Thyroid gland (tissue), 4 donors: Measurements from ENCODE around the gene MACF1. TPM values are rescaled to one million over a fixed set of nuclear protein-coding genes. Genes with fewer than 3 reads are reported as not detected.

Experiments
- DNase-seq, 2 donors: peaks; one replicate each; pipeline ENCODE4 v3.0.0-alpha.2; 2019
- H3K27ac ChIP-seq, 3 donors: fragments of 200-600 bp; sonication (generic); 1 replicate in 2 of 3; 2 replicates in 1 of 3; pipeline ENCODE4 v1.5.1; 2016 to 2019; ENCODE audit warnings: mild to moderate bottlenecking in 1 of 3, moderate library complexity in 1 of 3
- H3K27me3 ChIP-seq: fragments of 200-600 bp; sonication (generic); one replicate; pipeline ENCODE4 v1.5.1; 2019
- H3K36me3 ChIP-seq, 2 donors: fragments of 200-600 bp; sonication (generic); one replicate each; pipeline ENCODE4 v1.5.1; 2016 to 2019
- H3K4me1 ChIP-seq, 2 donors: fragments of 200-600 bp; sonication (generic); one replicate each; pipeline ENCODE4 v1.5.1; 2017 to 2019
- H3K4me3 ChIP-seq, 3 donors: fragments of 200-600 bp; sonication (generic); replicated peaks in 1 of 3; 1 replicate in 2 of 3; 2 replicates in 1 of 3; pipeline ENCODE4 v1.5.1; 2016; ENCODE audit warnings: mild to moderate bottlenecking in 1 of 3
- H3K9me3 ChIP-seq: fragments of 200-600 bp; sonication (generic); one replicate; pipeline ENCODE4 v1.5.1; 2017
- POLR2A ChIP-seq, 2 donors: fragments of 450-650 bp; IDR thresholded peaks; one replicate each; pipeline ENCODE4 v1.6.1; 2017; ENCODE audit warnings: antibody characterized with exemption in 2 of 2, mild to moderate bottlenecking in 2 of 2, moderate library complexity in 1 of 2
- WGBS, 2 donors: methylation state at CpG; one replicate each; pipeline ENCODE4 v1.1.5; 2017; 5-methylcytosine and 5-hydroxymethylcytosine counted together
- intact Hi-C: fragments of 100-400 bp; cut with DNase I; formaldehyde crosslinking; loops from one replicate; pipeline ENCODE4 v1.15.1; 2023
- total RNA-seq, 4 donors: library from RNA; depleted of rRNA; stranded (reverse); fragments of >200 nt; gene quantifications; one replicate each; pipeline ENCODE4 v1.2.3, GENCODE V29; 2016
- TF ChIP-seq, protein P1 (sequence below), 6 experiments: fragments of 200-600 bp in 3 of 6; fragments of 450-650 bp in 3 of 6; sonication (generic) in 3 of 6; IDR thresholded peaks; one replicate each; pipeline ENCODE4 v1.5.1; 2016 to 2019; ENCODE audit warnings: antibody characterized with exemption in 6 of 6, mild to moderate bottlenecking in 2 of 6, inconsistent platforms in 1 of 6, moderate library complexity in 1 of 6

MACF1 gene
- total RNA-seq, 4 donors from 2014 or later = 308 to 834 (median 427) TPM

DNA sequence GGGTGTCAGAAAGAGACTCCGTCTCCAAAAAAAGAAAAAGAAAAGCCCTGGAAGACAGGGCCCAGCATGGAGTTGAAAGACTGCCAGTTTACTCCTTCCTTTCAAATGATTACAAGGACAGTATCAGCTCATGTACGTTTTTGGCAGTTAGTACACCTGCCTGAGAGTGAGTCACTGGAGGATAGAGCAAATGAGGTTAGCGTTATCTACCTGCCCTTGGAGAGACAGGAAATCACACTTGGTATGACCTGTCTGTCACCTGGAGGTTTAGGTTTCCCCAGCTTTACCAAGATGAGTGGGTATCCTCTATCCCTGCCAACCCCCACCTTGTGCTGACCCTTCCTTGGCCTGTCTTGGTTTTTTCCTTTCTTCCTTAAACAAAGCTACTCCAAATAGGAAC is 190.1 kb downstream of the MACF1 start:
- Histone ChIP-seq H3K4me1 (peaks cover 48 to 68% of the 10 kb centered on the region in 2 donors), H3K4me3 (no peak overlapping the region), H3K27ac (peak overlapping the region; percentile 0 to 60 (median 49)), H3K27me3 (no peaks in the 10 kb centered on the region), H3K36me3 (peaks cover 4 to 6% of the 10 kb centered on the region in 2 donors), H3K9me3 (no peaks in the 10 kb centered on the region)
- WGBS, 2 donors = 16 to 44% methylated on average over 3 of the region's 3 CpGs
- intact Hi-C loops = no loop called here
- TF ChIP-seq, protein P1, sequence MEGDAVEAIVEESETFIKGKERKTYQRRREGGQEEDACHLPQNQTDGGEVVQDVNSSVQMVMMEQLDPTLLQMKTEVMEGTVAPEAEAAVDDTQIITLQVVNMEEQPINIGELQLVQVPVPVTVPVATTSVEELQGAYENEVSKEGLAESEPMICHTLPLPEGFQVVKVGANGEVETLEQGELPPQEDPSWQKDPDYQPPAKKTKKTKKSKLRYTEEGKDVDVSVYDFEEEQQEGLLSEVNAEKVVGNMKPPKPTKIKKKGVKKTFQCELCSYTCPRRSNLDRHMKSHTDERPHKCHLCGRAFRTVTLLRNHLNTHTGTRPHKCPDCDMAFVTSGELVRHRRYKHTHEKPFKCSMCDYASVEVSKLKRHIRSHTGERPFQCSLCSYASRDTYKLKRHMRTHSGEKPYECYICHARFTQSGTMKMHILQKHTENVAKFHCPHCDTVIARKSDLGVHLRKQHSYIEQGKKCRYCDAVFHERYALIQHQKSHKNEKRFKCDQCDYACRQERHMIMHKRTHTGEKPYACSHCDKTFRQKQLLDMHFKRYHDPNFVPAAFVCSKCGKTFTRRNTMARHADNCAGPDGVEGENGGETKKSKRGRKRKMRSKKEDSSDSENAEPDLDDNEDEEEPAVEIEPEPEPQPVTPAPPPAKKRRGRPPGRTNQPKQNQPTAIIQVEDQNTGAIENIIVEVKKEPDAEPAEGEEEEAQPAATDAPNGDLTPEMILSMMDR (IDR thresholded peaks at IDR 0.05) = no peak
- no peak for TF ChIP-seq POLR2A (IDR thresholded peaks at IDR 0.05)
- DNase-seq = no peak

DNA sequence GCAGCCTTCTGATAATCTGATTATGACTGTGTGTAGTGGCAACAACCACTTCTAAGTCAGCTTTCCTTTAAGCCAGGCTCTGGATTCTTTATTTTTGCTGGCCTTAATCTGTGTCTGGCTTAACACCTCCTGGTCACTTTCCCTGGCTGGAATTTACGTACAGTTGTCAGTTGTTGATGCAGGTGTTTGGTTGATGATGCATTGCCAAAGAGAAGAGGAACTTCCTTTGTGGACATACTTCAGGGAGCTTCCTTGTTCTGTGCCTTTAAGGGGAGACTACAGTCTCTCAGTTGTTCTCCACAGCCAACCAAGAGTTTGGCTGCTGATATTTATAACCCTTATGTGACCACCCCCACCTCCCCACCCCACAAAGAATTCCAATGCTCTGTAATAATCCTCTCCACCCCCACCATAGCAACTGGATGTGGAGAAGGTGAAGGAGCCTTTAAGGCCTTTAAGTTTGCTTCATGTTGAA is 190.9 kb downstream of the MACF1 start:
- Histone ChIP-seq H3K27ac (peak overlapping the region; percentile 48 to 60 (median 49)), H3K27me3 (no peaks in the 10 kb centered on the region), H3K4me3 (no peak overlapping the region), H3K4me1 (peaks cover 48 to 72% of the 10 kb centered on the region in 2 donors), H3K9me3 (no peaks in the 10 kb centered on the region), H3K36me3 (peaks cover 0 to 1% of the 10 kb centered on the region in 2 donors)
- no peak for DNase-seq
- WGBS, 2 donors = 8 to 20% methylated on average over 1 of the region's 1 CpG
- TF ChIP-seq, protein P1 (IDR thresholded peaks at IDR 0.05) = no peak
- TF ChIP-seq POLR2A (IDR thresholded peaks at IDR 0.05) = no peak
- intact Hi-C loops = no loop called here

DNA sequence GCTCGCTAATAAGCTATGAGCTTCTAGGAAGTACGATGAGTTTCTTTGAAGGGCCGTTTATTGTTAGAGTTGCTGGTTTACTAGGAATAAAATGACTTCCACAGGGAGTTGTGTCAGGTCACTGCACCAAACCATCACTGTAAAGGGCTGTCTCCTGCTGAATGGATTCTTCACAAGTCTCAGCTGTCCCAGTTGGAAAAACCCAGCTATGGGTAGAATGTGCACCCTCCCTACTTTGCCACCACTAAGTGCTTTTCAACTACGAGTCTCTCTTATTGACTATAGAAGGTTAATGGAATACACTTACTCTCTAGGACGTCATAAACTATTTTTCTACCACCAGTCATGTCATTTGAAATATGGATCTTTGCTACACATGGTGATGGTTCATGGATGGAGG is 192.2 kb downstream of the MACF1 start:
- peak overlapping the region in 1 of 3 donors; percentile 81 for H3K27ac ChIP-seq
- no peaks in the 10 kb centered on the region for H3K36me3 ChIP-seq
- 82 to 88% methylated on average over 5 of the region's 5 CpGs for WGBS, 2 donors
- no peaks in the 10 kb centered on the region for H3K27me3 ChIP-seq
- no peak overlapping the region for H3K4me3 ChIP-seq
- peaks cover 42 to 66% of the 10 kb centered on the region in 2 donors for H3K4me1 ChIP-seq
- no peak for DNase-seq
- intact Hi-C loops = no loop called here
- H3K9me3 ChIP-seq = no peaks in the 10 kb centered on the region
- TF ChIP-seq POLR2A (IDR thresholded peaks at IDR 0.05) = no peak

DNA sequence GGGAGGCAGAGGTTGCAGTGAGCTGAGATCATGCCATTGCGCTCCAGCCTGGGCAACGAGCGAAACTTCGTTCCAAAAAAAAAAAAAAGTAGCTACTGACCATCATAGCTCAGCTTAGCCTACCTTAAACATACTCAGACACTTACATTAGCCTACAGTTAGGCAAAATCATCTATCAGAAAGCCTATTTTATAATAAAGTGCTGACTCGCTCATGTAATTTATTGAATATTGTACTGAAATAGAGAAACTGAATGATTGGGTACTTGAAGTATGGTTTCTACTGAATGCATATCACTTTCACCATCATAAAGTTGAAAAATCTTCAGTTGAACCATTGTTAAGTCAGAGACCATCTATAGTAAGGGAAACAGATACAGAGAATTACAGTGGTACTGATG is 193.0 kb downstream of the MACF1 start:
- H3K9me3 ChIP-seq = no peaks in the 10 kb centered on the region
- no peaks in the 10 kb centered on the region for H3K27me3 ChIP-seq
- H3K4me3 ChIP-seq = no peak overlapping the region
- no peak for TF ChIP-seq POLR2A (IDR thresholded peaks at IDR 0.05)
- TF ChIP-seq, protein P1 (IDR thresholded peaks at IDR 0.05) = no peak
- no peaks in the 10 kb centered on the region for H3K36me3 ChIP-seq
- intact Hi-C loops = no loop called here
- no peak for DNase-seq
- peak overlapping the region in 2 of 3 donors; percentile 81 to 86 for H3K27ac ChIP-seq
- H3K4me1 ChIP-seq = peaks cover 34 to 58% of the 10 kb centered on the region in 2 donors
- WGBS, 2 donors = 77 to 94% methylated on average over 5 of the region's 5 CpGs

DNA sequence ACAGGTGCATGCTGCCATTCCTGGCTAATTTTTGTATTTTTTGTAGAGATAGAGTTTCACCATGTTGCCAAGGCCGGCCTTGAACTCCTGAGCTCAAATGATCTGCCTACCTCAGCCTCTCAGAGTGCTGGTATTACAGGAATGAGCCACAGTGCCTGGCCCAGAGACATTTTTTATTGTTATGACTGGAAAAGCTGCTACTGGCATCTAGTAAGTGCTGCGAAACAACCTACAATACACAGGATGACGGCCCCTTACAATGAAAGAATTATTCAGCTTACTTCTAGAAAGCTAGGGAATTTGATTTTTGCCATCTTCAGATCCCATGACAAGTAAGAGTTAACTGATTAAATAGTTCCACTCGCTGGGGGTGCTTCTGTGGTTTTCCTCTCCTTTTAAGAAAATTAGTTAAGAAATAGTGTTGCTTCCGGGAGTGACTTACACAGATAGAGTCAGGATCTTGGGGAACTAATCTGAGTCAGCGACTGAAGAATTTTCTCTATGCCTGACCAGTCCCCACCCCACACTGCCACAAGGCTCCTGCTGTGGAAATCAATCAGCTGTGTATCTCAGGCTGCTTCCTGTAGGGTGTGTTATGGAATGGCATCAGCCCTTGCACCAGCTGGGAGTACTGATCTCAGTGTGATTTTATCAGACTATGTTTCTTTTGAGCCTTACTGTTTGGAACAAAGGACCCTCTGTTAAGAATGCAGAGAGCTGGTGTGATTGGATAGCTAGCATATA is 194.0 kb downstream of the MACF1 start:
- H3K27ac ChIP-seq = peak overlapping the region; percentile 81 to 90 (median 86)
- H3K9me3 ChIP-seq = no peaks in the 10 kb centered on the region
- WGBS, 2 donors = 42 to 44% methylated on average over 6 of the region's 6 CpGs
- intact Hi-C loops = no loop called here
- peak; percentile 78 to 87 for DNase-seq
- no peak overlapping the region for H3K4me3 ChIP-seq
- no peaks in the 10 kb centered on the region for H3K36me3 ChIP-seq
- TF ChIP-seq, protein P1 (IDR thresholded peaks at IDR 0.05) = peak in 3 of 6 experiments; percentile 8 to 38 (median 18)
- TF ChIP-seq POLR2A (IDR thresholded peaks at IDR 0.05) = peak in 1 of 2 donors; percentile 23
- peaks cover 31 to 52% of the 10 kb centered on the region in 2 donors for H3K4me1 ChIP-seq
- H3K27me3 ChIP-seq = no peaks in the 10 kb centered on the region
